ENCODE measurements around the gene CACNG8. TPM values are rescaled to one million over a fixed set of nuclear protein-coding genes. Genes with fewer than 3 reads are reported as not detected.

The CACNG8 gene
- total and polyA plus RNA-seq, 12 donors = 0.03 to 0.31 (median 0.14) TPM; not detected in 1

DNA sequence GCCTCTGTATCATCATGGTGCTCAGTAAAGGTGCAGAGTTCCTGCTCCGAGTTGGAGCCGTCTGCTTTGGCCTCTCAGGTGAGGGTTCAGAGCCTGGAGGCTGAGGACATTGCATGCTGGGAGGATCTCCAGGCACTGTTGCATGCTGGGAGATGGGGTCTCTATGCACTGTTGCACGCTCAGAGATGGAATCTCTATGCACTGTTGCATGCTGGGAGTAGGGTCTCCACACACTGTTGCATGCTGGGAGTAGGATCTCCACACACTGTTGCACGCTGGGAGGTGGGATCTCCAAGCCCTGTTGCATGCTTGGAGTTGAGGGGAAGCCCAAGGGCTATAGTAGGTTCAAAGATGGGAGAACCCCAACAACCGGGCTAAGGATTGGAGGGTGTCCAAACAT, 37.0 kb downstream of the CACNG8 start:
- H3K9me3 ChIP-seq = no peaks in the 10 kb centered on the region
- H3K4me1 ChIP-seq = no peaks in the 10 kb centered on the region
- peaks cover 0 to 93% (median 76%) of the 10 kb centered on the region in 7 donors for H3K27me3 ChIP-seq
- DNase-seq = no peak
- intact Hi-C loops (cut with DNase I) = no loop called here
- H3K36me3 ChIP-seq = no peaks in the 10 kb centered on the region
- H3K27ac ChIP-seq = no peak overlapping the region
- no peak overlapping the region for H3K4me3 ChIP-seq
- ATAC-seq = no peak
- TF ChIP-seq, protein P1, sequence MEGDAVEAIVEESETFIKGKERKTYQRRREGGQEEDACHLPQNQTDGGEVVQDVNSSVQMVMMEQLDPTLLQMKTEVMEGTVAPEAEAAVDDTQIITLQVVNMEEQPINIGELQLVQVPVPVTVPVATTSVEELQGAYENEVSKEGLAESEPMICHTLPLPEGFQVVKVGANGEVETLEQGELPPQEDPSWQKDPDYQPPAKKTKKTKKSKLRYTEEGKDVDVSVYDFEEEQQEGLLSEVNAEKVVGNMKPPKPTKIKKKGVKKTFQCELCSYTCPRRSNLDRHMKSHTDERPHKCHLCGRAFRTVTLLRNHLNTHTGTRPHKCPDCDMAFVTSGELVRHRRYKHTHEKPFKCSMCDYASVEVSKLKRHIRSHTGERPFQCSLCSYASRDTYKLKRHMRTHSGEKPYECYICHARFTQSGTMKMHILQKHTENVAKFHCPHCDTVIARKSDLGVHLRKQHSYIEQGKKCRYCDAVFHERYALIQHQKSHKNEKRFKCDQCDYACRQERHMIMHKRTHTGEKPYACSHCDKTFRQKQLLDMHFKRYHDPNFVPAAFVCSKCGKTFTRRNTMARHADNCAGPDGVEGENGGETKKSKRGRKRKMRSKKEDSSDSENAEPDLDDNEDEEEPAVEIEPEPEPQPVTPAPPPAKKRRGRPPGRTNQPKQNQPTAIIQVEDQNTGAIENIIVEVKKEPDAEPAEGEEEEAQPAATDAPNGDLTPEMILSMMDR (IDR thresholded peaks at IDR 0.05) = no peak
- 74 to 81% methylated on average over 5 of the region's 5 CpGs for WGBS, 2 donors

DNA sequence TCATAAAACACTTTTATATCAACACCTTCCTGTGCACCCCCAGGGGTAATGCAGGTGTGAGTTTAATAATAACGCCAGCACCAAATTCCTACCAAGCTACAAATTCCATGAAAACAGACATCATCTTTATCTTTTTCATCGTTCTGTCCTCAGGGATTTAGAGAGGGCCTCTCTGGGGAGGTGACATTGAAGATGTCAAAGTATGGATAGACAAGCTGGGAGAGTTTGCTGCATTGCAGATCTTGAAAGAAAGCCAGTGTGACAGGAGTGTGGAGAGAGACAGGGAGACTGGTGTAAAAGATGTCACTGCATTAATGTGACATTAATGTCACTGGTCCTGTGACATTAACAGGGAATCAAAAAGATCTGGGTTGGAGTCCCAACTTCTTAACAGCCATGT, 38.8 kb downstream of the CACNG8 start:
- ATAC-seq (no peak), DNase-seq (no peak)
- TF ChIP-seq, protein P1 (IDR thresholded peaks at IDR 0.05) = no peak
- Histone ChIP-seq H3K4me3 (no peak overlapping the region), H3K27ac (no peak overlapping the region), H3K4me1 (no peaks in the 10 kb centered on the region), H3K9me3 (no peaks in the 10 kb centered on the region), H3K36me3 (no peaks in the 10 kb centered on the region), H3K27me3 (peaks cover 0 to 86% (median 64%) of the 10 kb centered on the region in 7 donors)
- 59 to 60% methylated on average over 2 of the region's 2 CpGs for WGBS, 2 donors
- intact Hi-C loops (cut with DNase I) = no loop called here

DNA sequence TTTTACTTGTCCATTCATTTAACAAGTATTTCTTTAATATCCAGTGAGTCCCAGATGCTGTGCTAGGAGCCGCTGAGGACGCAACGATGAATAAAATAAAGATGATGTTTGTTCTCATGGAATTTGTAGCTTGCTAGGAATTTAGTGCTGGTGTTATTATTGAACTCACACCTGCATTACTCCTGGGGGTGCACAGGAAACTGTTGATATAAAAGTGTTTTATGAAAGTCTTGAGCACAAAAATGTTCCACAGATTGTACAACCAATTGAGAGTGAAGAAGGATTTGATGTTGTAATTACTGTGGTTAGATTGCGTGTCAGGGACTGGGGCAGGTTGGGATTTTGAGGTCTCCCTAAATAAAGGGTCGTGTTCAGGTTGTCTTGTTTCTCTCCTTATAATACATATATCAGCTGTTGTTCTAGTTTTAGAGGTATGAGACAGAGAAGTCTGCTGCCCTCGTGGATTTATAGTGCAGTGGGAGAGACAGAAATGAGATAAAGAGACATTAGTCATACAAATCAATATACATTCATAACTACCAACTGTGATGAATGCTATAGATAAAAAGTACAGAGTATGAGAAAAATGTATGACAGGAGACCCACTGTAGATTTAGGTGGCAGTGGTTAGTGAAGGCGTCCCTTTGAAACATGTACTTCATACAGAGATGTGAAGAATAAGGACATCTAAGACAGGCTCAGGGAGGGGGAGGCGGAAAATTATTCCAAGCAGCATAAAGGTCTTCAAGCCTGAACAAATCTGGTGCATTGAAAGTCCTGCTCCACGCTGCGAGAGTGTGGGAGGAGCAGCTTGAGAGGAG, 40.0 kb downstream of the CACNG8 start:
- peaks cover 0 to 84% (median 65%) of the 10 kb centered on the region in 7 donors for H3K27me3 ChIP-seq
- TF ChIP-seq, protein P1 (IDR thresholded peaks at IDR 0.05) = no peak
- no peak for ATAC-seq
- no peak overlapping the region for H3K27ac ChIP-seq
- WGBS, 2 donors = 66 to 74% methylated on average over 10 of the region's 10 CpGs
- no peak for DNase-seq
- no peak overlapping the region for H3K4me3 ChIP-seq
- no peaks in the 10 kb centered on the region for H3K4me1 ChIP-seq
- no peaks in the 10 kb centered on the region for H3K36me3 ChIP-seq
- intact Hi-C loops (cut with DNase I) = no loop called here
- no peaks in the 10 kb centered on the region for H3K9me3 ChIP-seq

DNA sequence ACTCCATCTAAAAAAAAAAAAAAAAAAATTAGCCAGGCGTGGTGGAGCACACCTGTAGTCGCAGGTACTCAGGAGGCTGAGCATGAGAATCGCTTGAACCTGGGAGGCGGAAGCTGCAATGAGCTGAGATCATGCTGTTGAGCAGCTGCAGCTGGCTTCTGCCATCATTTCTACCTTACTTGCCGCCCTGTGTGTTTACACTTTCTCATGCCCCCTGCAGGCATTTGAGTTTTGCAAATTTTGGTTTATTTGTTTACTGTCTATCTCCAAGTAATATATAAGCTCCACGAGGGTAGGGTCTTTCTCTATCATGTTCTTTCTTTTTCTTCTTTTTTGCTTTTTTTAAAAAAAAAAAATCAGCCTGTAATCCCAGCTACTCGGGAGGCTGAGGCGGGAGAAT, 46.7 kb downstream of the CACNG8 start:
- TF ChIP-seq, protein P1 (IDR thresholded peaks at IDR 0.05) = no peak
- 80 to 83% methylated on average over 8 of the region's 8 CpGs for WGBS, 2 donors
- Histone ChIP-seq H3K36me3 (no peaks in the 10 kb centered on the region), H3K27ac (no peak overlapping the region), H3K4me3 (no peak overlapping the region), H3K4me1 (peaks cover 0 to 4% (median 0%) of the 10 kb centered on the region in 9 donors), H3K27me3 (peaks cover 6 to 85% (median 69%) of the 10 kb centered on the region in 7 donors), H3K9me3 (no peaks in the 10 kb centered on the region)
- no peak for DNase-seq
- intact Hi-C loops (cut with DNase I) = no loop called here
- no peak for ATAC-seq
